Kasumi-1 (cell line): ENCODE data around the gene ANKRD7.
"Not testable (repeated sequence)": the region's sequence is repeated elsewhere in the genome, so short reads cannot be mapped to it uniquely, and the experiment has no call there.

Experiments
- DNase-seq, 2 experiments: peaks; one replicate each; lab custom pipeline; 2025; lab: John Stamatoyannopoulos, UW

The ANKRD7 gene

DNA sequence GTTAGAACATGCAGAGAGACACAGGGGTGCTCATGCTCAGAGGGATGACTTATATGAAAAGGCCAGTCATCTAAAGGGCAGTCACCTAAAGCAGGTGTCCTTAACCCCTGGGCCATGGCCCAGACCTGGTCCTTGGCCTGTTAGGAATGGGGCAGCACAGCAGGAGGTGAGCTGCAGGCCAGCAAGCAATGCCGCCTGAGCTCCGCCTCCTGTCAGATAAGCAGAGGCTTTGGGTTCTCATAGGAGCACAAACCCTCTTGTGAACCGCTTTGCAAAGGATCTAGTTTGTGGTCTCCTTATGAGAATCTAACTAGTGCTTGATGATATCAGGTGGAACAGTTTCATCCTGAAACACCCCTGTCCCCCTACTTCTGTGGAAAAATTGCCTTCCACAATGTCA, 14.5 kb downstream of the ANKRD7 start:
- no peak for DNase-seq

DNA sequence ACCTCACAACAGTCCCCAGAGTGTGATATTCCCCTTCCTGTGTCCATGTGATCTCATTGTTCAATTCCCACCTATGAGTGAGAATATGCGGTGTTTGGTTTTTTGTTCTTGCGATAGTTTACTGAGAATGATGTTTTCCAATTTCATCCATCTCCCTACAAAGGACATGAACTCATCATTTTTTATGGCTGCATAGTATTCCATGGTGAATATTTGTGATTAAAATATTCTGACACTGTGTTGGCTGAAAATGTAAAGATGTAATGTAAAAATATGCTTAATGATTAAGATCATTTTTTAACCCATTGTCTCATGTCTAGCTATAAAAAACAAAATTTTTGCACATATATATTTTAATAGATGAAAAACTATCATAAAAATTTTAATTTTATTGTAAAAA, 15.8 kb downstream of the ANKRD7 start:
- DNase-seq, result not testable (repeated sequence)

DNA sequence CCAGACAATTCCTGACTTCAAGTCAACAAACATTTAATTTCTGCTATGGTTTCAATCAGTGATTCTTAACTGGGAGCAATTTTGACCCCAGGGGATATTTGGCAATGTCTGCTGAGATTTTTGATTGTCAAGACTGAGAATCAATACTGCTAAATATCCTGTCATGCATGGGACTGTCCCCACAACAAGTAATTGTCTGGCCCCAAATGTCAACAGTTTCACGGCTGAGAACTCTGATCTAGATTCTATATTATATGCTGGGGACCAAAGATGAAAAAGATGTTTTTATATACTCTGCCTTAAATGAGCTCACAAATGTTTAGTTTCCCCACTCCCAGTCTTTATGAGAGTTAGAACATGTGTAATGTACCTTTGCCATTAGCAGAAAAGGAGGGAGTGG, 19.2 kb downstream of the ANKRD7 start:
- no peak for DNase-seq

DNA sequence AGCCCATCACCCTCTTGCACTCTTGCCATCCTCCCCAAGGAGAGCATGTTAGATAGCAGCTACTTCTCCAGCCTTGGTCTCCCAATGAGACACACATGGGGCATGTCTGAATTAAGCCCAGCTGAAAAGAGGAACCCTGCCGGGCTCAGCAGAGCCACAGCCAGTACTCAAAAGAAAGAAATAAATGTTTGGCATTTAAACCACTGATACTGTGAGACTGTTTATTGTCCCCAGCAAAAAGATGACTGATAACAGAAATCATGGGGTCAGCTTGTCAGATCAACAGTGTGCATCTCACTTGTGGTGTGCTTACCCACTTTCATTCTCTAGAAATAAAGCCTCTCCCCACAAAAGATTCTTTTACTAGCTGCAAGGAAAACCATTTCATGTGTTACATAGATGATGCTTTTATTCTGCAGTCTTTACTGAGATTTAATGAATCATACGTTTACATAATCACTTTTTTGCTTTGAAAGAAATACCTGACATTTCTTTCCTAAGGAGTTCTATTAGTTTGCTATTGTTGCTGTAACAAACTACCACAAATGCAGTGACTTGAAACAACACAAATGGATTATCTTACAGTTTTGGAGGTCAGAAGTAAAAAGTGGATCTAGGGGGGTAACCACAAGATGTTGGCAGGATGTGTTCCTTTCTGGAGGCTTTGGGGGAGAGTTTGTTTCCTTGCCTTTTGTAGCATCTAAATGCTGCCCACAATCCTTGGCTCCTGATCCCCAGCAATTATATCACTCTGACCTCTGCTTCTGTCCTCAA, 20.9 kb downstream of the ANKRD7 start:
- DNase-seq, result peak; percentile 22 to 28

DNA sequence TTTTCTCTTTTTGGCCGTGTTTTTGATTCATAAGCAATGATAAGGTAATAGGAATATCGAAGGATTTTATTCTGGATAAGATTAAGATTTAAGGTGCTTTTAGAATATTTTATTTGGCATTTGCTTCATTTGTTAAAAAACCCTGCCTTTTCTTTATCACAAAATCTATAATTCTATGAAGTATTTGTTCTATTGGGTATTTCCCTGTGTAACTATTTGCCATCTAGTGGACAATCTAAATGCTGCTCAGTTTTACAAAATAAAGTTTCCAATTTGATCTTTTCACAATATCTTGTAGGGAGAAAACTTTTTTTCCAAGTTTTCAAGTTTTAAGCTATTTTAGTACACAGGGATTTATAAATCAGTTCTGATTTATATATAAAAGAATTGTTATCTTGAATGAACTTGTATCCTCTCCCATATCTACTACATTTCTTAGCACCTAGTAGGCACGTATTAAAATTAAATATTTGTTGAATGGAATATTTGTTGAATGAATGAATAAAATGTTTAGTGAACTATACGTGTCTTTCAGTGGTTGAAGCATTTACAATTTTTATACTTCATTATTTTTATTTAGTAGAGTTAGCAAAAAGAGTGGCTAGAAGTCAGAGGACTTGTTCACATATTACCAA, 26.5 kb downstream of the ANKRD7 start:
- DNase-seq, result peak; percentile 16 to 48

DNA sequence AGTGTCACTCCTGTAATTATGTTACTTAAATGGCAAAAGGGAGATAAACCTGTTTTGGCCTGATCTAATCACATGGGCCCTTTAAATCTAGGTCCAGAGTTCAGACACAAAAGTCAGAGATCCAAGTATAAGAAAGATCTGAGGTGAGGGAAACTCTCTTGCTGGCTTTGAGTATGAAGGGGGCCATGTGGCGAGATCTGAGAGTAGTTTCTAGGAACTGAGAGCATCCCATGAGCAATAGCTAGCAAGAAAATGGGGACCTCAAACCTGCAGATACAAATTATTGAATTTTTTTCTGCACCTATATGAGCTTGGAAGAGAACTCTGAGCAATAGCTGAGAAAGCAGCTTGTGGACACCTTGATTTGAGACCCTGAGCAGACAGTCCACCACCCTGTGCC, 27.6 kb downstream of the ANKRD7 start:
- DNase-seq, result no peak

DNA sequence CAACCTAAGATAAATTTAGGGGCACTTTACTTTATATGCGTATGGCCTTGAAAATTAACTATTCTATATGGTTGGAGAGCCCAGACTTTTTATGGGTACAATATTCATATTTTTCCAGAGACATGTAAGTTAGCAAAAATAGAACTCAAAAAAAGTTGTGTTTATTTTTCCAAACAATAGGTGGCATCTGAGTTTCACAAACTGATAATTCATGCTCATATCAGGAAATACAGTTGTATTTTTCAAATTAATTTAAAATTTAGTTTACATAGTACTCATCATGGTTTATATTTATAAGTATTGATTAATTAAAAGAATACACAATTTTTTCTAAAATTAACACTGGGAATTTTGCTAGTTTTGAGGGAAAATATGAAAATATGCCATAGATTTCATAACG, 34.6 kb downstream of the ANKRD7 start:
- DNase-seq, result peak; percentile 17 to 28

DNA sequence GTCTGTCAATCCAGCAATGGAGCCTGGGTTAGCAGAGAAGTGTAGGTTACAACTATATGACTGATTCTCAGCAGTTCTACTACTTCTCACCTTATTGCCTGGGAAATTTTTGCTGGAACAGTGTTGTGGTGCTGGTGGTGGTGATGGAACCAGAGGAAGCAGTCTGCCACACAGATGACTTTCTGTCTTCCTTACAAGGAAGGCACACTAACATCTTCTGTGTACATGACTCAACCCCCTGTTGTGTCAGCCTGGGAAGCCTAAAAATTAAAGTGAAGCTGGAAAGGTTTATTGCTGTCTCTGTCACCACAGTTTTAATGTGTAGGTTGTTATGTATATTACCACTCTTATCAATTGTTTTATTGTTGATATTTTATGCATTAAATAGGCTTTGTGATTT, 40.3 kb downstream of the ANKRD7 start:
- DNase-seq, result no peak

DNA sequence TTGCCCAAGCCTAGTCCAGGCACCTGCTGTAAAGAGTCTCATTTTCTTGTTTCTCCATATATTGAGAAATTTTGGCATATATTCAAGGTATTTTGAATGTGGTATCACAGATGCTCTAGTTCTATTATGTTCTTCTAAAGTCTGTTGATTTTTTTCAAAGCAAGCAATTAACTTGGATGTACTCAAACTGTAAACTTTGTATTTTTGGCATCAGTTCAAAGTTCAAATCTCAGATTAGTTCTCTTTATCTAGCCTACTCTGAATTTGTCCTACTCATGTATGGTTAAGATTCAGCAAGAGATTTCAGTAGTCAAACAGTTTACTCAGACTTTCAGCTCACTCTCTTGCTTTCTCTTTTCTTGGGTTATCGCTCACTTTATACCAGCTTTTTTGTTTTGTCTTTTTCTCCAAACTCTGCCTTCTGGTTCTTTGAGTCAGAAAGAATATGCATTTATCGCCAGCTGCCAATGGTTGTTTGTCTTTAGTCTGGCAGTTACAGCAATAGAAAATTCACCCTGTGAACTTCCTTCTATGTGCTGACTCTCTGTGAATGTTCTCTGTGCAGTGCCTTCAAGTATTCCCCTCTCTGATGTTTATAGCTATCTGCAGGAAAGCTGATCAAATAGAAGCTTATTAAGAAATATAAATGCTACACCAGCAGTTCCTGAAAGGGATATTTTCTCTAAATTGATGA, 56.0 kb downstream of the ANKRD7 start:
- no peak for DNase-seq

DNA sequence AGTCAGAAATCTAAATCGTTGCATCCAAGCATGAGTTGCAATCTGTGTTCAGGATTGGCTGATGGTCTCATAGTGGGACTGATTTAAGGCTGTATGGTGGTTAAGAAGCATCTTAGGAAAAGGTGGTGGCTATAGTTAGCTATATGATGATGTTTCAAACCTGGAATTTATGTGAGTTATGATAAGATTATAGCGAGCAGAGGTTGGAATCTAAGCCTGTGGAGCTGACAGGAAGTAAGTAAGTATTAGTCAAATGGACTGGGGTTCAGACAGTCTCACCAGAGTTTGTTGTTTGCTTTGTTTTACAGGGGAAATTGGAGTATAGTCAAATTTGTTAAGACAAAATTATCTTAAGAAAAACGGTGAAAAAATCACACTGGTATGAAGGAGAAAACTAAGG, 56.7 kb downstream of the ANKRD7 start:
- no peak for DNase-seq

DNA sequence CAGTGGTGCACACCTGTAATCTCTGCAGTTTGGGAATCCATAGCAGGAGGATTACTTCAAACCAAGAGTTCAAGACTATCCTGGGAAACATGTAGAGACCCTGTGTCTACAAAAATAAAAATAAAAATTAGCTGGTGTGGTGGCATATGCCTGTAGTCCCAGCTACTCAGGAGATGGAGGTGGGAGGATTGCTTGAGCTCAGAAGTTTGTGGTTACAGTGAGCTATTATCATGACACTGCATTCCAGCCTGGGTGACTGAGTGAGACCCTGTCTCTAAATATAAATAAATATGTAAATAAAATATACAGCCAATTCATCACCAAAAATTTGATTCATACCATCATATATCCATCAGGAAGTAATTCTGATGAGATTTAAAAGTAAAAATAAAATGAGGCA, 60.9 kb downstream of the ANKRD7 start:
- no peak for DNase-seq

DNA sequence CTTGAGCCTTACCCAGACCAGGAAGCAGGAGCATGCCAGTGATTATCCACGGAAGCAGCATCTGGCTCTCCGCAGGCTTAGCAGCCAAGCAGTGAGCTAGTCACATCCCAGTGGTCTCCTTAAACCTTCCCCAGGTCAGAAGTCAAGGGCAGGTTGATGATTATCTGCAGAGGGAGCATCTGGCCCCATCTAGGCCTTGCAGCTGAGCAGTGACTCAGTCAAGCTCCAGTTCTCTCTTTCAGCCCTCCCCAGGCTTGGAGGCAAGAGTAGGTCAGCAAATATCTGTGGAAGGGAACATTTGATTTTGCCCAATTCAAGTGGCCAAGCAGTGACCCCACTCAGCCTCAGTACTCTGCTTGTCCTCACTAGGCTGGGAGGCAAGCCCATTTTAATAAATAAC, 61.6 kb downstream of the ANKRD7 start:
- peak in 1 of 2 experiments; percentile 11 for DNase-seq

DNA sequence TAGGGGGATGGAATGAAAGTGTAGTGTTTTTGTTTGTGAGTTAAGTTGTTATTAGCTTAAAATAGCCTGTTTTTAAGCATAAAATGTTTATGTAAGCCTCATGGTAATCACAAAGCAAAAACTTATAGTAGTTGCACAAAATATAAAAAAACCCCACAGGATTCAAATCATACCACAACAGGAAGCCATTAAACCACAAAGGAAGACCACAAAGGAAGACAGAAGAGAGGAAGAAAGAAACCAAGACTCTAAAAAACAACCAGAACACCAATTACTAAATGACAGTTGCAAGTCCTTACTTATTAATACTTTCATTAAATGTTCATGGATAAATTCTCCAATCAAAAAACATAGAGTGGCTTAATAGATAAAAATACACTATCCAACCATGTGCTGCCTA, 63.6 kb downstream of the ANKRD7 start:
- peak; percentile 82 to 85 for DNase-seq

DNA sequence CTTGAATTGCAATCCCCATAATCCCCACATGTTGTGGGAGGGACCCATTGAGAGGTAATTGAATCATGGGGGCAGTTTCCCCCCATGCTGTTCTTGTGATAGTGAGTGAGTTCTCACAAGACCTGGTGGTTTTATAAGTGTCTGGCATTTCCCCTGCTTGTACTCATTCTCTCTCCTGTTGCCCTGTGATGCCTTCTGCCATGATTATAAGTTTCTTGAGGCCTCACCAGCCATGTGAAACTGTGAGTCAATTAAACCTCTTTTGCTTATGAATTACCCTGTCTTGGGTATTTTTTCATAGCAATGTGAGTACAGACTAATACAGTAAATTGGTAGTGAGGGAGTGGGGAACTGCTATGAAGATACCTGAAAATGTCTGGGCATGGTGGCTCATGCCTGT, 65.0 kb downstream of the ANKRD7 start:
- no peak for DNase-seq
